A549 treated with RU486 at 1 μM for 4 hours (cell line): ENCODE results near the gene DHRS12. TPM values are rescaled to one million over a fixed set of nuclear protein-coding genes. Genes with fewer than 3 reads are reported as not detected.

ENCODE experiments used
- total RNA-seq: library from RNA; stranded (reverse); fragments of 200-300 nt; extraction: Qiagen RNA extraction; gene quantifications from 5 replicates; pipeline ENCODE4 v1.2.3, GENCODE V29; 2022; ENCODE audit warnings: low read depth

The DHRS12 gene, protein sequence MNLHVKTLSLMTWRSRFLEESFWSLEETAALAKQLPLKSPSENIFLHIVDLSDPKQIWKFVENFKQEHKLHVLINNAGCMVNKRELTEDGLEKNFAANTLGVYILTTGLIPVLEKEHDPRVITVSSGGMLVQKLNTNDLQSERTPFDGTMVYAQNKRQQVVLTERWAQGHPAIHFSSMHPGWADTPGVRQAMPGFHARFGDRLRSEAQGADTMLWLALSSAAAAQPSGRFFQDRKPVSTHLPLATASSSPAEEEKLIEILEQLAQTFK
- total RNA-seq: 2.8 to 5.2 TPM (median 4.6 TPM) in 5 replicates

DNA sequence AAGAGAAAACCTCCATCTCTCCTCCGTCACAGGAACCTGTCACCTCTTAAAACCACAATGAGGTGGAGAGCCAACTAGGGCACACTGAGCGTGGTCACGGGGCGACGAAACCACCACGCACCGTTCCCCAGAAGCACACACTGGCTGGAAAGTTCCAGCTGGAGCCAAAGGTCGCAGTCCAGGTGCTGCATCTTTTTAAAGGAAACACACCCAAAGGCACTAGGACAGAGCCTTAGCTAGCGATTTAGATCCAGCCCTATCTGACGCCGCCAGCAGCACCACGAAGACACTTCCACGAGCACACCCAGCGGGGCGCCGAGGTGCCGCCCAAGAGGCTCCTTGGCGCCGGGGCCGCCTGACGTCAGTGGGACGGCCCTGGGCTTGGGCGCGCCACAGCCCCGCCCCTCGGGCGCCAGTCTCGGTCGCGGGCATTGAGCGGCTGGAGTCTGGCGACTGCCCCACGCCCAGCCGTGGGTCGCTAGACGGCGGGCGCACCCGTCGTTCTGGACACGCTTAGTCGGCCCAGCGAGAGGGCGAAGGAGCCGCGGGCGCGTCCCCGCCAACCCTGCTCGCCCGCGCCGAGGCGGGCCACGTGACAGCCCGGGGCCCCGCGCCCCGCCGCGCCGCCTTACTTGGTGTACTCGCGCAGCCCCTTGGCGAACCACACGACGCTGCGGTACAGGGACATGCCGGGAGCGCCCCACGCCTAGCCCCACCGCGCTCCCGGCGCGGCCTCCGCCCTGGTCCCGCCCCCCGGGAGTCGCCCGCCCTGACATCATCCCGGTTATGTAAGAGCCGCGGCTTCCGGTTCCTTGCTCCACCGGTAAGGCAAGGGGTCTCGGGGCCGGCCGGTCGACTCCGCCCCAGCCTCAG lies at the start of gene DHRS12:
Gene DHRS12 (minus strand): TSS at position 742 of the 873 bp plus-strand sequence. CDS start 4,504 bp downstream, outside the sequence.

DNA sequence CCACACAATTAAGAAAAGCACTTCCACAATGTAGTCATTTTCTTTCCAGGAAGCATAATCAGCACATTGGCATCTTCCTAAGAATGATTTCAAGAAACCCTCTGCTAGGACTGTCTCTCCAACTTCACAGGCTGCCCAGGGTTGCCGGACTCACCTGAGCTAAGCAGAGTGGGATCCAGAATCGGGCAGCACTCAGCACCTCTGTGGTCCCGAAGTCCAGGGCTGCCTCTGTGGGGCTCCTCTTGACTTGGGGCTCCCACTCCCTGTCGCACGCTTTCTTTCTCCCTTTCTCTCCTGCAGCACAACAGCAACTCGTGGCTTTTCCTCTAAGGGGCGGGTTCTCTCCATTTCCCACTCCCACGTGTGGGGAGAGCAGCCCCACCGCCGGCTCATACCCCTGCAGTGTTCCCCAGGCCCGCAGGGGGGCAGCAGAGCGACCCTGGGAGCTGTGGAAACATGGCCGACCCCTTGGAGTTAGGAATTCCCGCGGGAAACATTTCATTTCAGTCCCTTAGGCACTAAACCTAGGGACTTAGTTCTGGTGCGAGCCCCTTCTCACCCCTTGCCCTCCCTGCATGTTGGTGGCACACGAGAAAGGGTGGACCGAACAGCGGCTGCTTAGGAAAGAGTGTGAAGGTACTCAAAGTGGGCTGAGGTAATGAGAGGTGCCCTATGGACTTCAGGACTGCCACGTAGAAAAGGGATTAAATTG lies 41.1 kb upstream of the DHRS12 start, which contains the start of gene TMEM272:
Gene TMEM272 (minus strand): TSS at position 316 of the 712 bp plus-strand sequence. CDS start 6,647 bp downstream, outside the sequence.

Other genes starting within 250 kb of the DHRS12 start
- 1.8 to 3.4 TPM (median 2.9 TPM) in 5 replicates for gene WDFY2, start 219.7 kb downstream of the DHRS12 start, total RNA-seq
- gene TMEM272, start 41.0 kb upstream of the DHRS12 start, total RNA-seq: not detected in 5 replicates
- 0.14 TPM in 1 of 5 replicates, not detected in the others for gene CCDC70, start 57.8 kb upstream of the DHRS12 start, total RNA-seq
- gene ATP7B, start 207.3 kb upstream of the DHRS12 start, total RNA-seq: 1.1 to 2.6 TPM (median 2.4 TPM) in 5 replicates
- 4.7 to 9.5 TPM (median 7.9 TPM) in 5 replicates for gene ALG11, start 208.2 kb upstream of the DHRS12 start, total RNA-seq
- 3.6 to 8.5 TPM (median 6.5 TPM) in 5 replicates for gene UTP14C, start 220.5 kb upstream of the DHRS12 start, total RNA-seq